Hepatocyte (in vitro differentiated cells): ENCODE results near the gene CLIP2.
"Not testable (repeated sequence)": the region's sequence is repeated elsewhere in the genome, so short reads cannot be mapped to it uniquely, and the experiment has no call there.

Experiments
- EZH2 ChIP-seq: fragments of 200-600 bp; sonication (generic); IDR thresholded peaks from 2 replicates; pipeline ENCODE4 v1.6.1; 2016; ENCODE audit warnings: antibody characterized with exemption, mild to moderate bottlenecking, borderline replicate concordance
- EZH2phosphoT487 ChIP-seq: fragments of 200-600 bp; sonication (generic); IDR thresholded peaks from one replicate; pipeline ENCODE4 v1.6.1; 2018; ENCODE audit warnings: antibody characterized with exemption, mild to moderate bottlenecking, low read depth, moderate library complexity; ENCODE audit not compliant: unreplicated experiment, severe bottlenecking

GRCh38 chr7:74249058-74249457 lies 40.1 kb upstream of the CLIP2 start:
- TF ChIP-seq EZH2phosphoT487, EZH2: not testable (repeated sequence)
